Hypothalamus (tissue), 51 donors: Measurements from ENCODE around the gene POC1B.
"Not testable (repeated sequence)": the region's sequence is repeated elsewhere in the genome, so short reads cannot be mapped to it uniquely, and the experiment has no call there.

ENCODE experiments used
- DNase-seq, 51 donors: peaks; one replicate each; lab custom pipeline; 2025; lab: John Stamatoyannopoulos, UW

The POC1B gene

DNA sequence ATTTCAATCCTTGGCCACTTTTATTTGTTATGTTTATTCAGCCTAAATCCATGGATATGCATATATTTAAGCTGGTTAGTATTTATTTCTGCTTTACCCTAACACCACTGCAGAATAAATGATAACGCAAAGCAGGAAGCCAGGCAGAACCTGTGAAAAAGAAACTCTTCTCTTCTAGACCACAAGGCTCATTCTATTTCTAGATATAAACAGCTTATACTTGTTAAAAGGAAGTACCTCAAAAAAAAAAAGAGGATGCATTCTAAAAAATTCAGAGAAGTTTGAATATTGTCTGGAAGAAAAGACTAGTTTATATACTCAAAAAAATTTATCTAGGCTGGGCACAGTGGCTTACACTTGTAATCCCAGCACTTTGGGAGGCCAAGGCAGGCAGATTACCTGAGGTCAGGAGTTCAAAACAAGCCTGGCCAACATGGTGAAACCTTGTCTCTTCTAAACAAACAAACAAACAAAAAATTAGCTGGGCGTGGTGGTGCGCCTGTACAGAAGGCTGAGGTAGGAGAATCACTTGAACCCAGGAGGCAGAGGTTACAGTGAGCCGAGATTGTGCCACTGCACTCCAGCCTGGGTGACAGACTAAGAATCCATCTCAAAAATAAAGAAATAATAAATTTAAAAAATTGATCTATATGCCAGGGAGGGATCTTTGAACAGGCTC lies 57.1 kb downstream of the POC1B start:
- no peak for DNase-seq

DNA sequence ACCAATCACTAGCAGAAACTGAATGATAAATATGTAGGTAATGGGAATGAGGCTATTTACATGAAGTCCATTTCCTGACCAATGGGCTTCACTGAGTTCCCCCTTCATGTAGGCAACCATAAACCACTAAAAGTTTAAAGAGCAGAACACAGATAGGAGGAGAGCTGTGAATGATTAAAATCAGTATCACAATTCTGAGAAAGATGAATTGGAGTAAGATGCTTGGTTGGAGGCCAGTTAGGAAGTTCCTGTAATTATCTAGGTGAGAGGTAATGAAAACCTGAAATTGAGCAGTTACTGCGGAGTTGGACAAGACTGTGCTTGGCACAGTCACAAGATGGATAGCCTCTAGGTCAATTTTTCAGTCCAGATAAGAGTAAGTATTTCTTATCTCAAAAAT lies 57.8 kb downstream of the POC1B start:
- no peak for DNase-seq

DNA sequence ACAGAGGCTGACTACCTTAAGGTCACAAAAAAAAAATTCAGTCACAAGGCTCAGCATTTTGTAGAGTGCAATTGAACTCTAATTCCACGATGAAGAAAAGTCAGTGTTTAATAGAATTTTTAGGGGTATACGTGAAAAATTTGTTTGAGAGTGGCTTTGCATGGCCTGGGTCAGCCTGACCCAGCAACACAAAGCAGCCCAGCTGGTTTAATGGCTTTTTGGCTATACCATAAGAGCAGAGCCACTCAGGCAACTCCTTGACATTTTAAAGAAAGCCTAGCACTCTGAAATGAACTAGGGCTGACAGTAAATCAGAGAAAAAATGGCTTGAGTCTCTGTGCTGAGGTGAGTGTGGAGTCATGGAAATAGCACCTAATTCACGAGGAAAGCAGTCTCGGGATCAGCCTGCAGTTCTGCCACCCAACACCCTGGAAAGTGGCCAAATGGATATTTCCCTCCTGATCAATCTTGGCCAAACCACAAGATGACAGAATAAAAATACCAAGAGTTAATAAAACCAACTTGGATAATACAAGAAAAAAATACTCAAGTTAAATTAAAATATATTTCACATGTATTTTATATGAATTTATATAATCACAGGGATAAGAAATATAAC lies 60.8 kb downstream of the POC1B start:
- no peak for DNase-seq

DNA sequence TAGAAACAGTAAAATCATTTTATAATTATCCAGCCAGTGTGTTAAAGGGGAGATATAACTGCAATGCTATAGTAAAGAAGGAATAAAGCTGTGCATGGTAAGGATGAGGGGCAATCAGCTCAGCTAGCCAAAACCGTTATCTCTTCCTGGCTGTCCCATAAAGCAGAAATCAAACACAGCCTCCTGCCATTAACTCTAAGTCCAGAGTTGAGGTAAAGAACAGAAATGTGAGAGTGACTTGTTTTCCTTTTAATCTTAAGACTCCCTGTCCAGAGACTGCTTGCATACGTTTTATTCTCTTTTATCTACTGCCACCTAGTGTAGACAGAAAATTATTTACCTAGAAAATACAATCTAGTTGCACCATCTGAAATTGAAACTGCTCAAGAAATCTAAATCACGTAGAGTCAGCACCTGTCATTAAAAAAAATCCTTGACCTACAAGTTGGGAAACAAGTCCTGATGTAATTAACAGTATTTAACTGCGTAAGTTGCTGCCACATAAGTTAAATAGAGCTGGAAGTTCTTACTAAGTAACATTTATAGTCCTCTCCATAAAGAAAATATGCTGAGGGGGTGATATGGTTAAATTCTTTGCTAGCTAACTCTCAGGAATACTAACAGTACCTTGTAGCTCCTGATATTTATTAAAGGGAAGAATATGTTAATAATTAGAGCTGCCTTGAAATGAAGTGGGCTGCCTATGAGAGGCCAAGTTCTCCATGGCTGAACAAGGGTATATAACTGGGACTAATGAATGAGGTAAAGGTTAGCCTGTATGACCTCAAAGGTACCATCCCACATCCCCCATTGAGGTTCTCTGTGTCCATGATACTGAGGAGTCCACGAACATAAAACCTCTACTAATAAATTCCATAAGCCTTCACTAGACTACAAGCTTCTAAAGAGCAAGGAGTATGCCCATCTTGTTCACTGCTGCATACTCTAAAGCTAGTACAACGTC lies 63.9 kb downstream of the POC1B start:
- DNase-seq = peak in 2 of 51 donors; percentile 12 to 60

DNA sequence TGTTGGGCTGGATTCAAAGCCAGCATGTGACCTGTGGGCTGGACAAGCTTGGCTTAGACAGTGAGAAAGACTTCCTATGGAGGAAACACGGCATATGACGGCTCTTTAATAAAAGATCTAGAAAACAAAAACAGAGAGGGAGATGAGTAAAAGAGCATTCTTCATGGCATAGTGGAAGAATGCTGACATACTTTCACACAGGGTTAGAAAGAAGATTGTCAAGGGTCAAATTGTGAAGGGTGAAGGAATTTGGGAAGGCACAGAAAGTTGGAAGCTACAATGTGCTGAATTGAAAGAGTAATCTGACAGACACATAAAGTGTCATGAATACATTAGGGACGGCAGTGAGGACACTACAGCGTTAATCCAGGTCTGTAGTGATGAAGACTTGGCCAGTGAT lies 64.7 kb downstream of the POC1B start:
- no peak for DNase-seq

DNA sequence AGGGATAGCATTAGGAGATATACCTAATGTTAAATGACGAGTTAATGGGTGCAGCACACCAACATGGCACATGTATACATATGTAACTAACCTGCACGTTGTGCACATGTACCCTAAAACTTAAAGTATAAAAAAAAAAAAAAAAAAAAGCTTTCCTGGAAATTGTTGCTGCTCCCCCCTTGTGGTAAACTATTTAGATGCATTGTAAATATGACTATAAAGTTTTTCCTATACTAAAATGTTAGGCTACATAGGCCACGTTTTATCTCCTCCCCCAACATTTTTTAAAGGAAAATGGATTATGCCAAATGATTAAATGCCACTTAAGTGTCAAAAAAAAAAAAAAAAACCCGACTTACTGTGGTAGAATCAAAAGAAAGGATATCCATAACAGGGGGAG lies 66.6 kb downstream of the POC1B start:
- not testable (repeated sequence) for DNase-seq

DNA sequence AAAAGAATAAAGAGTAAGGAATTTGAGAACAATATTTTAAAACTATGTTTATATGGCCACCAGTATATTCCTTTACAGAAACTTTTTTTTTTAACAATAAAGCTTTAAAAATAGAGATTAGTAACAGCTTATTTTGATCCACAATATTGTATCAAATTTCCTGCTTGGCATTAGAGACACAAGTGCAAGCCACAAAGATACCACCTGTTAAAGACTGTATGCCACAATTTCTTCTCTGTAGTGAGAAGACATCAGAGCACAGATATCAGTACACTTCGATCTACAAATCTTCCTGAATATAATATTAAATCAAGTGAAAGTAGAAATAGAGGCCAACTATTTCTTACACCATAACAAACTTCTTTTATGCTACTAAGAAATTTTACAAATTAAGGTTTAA lies 69.3 kb downstream of the POC1B start:
- no peak for DNase-seq

DNA sequence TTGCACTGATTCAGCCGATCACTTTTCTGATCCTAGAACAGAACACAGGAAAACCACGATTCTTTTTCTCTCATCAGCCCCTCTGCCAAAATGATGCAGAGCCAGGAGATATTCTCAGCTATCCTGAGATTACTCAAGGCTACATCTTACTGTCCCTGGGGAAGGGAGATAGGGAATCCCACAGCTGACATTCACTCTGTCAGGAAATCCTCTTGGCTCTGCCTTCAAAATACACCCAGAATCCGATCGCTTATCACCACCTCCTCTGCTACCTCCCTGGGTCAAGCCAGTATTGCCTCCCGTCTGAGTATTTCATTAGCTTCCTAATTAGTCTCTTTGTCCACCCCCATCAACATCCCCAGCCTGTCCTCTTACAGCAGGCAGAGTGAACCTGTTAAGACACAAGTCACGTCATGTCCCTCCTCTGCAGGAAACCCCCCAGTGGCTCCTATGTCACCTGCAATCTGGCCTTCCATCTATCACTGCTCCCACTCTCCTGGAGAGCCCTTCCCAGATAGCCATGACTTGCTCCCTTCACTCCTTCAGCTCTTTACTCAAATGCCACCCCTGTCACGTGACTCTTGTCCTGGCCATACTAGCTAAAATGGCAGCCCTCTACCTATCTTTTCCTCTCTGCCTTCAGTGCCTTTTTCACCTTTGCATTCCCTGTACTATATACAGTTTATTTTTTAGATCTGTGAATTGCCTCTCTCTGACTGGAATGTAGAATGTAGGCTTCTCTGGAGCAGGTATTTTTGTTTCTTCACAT lies 71.6 kb downstream of the POC1B start:
- DNase-seq = no peak

DNA sequence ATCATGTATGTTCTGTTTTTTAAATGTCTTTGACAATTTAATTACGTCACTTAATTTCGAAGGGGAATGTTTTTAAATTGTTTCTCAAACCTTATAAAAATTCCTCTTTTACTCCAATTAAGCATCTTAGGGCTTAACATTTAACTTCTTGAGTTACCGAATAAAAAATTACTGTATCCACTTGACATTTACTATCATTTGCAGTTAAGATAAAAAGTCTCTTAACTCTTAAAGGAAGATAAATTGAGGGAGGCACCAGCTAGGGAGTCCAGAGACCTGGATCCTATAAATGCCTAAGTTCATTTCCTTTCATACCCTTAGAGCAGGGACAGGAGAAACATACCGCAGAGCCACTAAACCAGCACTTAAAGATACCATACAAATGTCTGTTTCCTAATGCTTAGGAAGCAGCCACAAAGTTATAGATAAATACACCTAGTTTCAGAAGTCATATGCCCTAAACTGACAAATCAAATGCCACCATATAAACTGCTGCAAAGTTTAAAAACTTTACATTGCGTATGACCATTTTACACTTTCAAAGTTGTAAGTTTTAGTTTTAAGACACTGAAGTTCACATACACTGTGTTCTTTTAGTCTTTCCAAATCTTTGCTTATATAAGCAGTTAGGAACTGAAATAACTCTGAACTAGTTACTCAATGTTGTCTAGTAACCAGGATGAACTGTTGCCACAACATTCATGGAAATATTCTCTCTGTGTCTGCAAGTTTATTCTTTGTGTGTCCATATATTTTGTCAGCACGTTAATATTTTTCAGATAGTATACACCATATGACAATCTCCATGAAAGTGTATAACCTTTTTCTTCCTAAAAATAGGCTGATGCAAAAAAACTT lies 72.5 kb downstream of the POC1B start:
- DNase-seq = no peak

DNA sequence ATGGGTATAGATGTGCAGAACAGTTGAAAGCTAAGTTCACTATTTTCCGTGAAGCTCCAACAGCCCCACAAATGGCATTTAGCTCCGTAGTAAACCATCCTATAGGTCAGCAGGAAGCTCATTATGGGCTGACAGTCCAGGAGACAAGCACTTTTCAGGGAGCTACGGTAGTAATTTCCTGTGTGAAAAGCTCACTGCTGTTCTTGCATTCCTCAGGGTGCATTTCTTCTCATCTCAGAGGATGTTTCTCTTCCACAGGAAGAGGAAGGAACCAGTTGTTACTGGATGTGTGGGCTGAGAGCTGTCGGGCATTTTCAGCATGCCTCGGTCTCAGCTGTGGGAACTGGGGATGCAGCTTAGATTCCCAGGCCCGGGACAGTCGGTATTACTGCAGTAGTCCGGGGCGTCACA lies 74.0 kb downstream of the POC1B start:
- DNase-seq = no peak

DNA sequence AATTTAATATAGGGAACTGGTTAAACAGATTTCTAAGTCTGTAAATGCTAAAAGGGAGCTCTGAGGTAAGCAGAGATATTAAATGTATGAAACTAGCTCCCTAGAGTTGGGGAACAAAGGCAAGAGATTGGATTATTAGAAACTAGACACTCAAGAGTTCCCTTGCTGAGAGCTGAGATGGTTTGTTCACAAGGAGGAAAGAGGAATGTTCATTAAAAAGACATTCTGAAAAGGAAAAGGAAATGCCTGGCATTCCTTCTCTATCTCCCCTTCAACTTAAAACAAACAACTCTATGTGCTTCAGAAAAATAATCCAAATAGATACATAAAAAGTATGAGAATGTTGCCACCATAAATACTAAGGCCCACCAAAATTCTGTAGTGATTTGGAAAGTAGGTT lies 74.9 kb downstream of the POC1B start:
- DNase-seq = no peak

DNA sequence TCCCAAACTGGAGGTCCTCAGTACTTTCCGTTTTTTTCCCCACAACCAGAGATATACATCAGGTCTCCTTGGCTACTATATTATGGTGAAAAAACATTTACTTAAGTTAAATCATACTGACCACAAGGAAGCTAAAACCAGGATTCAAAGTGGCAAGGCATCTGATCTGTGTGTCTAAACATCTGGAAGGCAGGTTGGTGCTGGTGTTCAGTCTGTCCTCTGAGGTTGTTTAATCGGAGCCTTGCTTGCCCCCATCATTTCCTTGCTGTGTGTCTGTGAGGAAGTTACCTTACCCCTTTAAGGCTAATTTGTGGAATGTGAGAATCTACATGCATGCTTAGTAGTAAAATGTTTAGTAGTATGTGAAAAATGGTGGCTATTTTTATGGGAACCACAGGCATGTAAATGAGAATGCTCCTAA lies 76.9 kb downstream of the POC1B start:
- no peak for DNase-seq

DNA sequence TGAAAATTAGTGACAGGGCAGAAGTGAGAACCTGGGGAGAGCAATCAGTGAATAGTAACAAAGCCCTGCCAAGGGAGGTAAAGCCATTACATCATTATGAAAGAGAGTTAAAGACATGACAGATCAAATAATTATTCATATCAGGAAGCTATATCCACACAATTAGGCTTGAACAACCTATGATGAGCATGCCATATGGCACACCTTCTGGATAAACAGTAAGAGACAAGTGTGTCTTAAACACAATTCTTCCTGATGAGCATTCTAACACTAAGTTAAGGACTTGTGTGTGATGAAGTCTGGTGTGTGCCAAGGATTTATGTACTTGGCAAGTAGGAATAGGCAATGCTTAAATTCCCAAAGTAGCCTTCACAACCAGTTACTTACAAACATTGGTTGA lies 77.3 kb downstream of the POC1B start:
- no peak for DNase-seq

DNA sequence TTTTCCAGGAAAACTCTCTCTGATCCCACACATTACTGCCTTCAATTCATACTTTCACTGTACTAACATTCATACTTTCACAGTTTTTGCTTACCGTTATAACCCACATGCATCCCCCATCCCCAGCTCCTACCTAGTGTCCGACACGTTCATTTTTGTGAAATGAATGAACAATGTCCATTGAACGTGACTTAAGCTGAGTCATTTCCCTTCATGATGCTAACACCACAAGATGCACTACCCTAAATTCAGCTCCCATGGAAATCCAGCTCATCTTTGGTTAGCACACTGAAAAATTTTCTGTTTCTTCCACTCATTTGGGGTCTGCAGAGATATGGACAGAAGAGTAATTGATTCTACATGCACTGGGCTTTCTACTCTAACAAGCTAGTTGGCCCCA lies 85.9 kb downstream of the POC1B start:
- no peak for DNase-seq

DNA sequence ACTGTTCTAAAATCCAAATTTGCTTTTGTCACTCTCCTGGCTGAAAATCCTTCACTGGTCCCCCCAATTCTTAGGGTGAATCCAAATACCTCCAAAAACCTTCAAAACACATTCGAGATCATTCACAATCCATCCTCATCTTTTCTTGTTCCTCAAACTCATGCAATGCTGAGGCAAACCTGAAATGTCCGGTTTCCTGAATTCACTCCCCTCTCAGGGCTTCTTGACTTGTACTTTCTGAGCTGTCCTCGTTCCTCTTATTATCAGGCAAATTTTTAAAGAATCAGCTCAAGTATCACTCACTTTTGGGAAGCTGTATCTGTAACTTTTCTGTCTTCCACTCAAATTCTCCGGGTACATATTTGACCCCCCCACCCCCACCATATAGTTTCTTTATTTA lies 88.6 kb downstream of the POC1B start:
- no peak for DNase-seq

DNA sequence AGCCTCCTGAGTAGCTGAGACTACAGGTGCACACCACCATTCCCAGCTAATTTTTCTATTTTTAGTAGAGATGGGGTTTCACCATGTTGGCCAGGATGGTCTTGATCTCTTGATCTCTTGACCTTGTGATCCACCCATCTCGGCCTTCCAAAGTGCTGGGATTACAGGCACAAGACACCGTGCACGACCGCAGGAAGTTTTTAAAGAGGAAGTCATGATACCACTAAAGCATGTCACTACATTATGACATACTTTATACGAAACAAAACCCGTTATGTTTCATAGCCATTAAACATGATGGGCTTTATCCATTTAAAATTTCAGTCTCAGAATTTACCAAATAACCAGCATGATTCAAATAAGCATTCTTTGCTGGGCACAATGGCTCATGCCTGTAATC lies 89.8 kb downstream of the POC1B start:
- no peak for DNase-seq

DNA sequence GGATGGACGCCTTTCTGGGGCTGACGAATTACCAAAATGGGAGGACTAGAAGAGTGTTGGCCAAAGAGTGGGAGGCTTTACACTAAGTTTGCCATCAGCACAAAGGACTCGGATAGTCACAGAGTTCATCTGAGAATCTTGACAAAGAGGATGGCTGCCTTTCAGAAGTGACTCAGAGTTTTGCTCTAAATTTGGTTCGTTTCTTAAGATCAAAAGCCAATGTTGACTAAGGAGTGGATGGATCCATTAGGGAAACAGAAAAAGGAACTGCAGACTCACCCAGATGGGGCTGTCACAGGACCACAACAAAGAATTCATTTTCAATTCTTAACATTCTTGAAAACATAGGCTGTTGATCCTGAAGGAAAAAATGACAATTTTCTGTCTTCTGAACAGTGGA lies 92.2 kb downstream of the POC1B start:
- DNase-seq = no peak

DNA sequence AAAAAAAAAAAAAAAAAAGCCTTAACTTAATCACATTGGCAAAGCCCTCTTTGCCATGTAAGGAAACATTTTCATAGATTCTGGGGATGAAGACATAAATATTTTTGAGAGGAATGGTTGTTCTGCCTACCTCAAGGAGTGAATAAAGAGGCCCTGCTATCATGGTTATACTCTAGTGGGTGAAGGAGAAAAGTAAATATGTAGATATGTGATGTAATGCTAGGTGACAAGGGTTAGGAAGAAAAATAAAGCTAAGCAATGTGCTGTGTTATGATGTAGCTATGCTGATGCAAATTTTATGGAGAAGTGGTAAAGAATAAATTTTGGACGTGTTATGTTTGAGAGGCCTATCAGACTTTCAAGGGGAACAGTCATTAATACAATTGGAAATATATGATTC lies 93.5 kb downstream of the POC1B start:
- no peak for DNase-seq

DNA sequence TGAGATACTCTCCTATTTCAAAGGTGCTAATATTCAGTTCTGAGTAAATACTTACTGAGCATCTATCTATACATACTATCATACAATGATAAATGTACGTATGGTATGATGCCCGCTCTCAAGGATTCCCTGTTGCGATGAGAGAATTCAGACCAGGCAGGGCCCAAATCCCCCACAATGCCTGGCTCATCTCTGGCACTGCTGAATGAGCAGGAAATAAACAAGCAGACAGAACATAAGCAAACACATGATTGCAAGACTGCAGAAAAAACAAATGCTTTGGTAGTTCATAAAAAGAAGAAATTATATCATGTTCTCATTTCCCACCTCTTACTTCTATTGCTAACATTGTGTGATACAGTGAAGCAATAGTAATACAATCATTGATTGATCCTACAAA lies 96.3 kb downstream of the POC1B start:
- no peak for DNase-seq
